ENCODE measurements around the gene ACAD9. TPM values are rescaled to one million over a fixed set of nuclear protein-coding genes. Genes with fewer than 3 reads are reported as not detected.
"Not testable (repeated sequence)": the region's sequence is repeated elsewhere in the genome, so short reads cannot be mapped to it uniquely, and the experiment has no call there.

The ACAD9 gene
- total RNA-seq, 1 donor from 2014 or later = 38.1 TPM

DNA sequence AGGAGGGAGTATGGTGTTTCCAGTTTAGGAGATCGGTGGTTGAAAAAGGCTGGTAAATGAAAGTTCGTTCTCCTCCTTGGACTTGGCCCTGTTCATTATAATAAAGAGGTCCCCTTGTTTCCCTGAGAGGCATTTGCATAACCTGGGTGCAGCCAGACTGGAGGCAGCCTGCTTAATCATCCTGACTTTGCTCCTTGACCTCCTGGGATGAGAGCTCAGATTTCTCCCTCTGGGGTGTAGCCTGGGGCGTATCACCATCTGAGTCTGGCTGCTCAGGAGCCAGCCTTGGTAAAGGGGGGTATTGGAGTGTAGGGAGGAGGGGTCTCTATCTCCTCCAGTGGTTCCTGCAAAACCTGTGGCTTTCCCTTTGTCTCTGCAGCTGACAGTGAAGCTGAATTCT lies 21.3 kb upstream of the ACAD9 start:
- TF ChIP-seq, protein P1, sequence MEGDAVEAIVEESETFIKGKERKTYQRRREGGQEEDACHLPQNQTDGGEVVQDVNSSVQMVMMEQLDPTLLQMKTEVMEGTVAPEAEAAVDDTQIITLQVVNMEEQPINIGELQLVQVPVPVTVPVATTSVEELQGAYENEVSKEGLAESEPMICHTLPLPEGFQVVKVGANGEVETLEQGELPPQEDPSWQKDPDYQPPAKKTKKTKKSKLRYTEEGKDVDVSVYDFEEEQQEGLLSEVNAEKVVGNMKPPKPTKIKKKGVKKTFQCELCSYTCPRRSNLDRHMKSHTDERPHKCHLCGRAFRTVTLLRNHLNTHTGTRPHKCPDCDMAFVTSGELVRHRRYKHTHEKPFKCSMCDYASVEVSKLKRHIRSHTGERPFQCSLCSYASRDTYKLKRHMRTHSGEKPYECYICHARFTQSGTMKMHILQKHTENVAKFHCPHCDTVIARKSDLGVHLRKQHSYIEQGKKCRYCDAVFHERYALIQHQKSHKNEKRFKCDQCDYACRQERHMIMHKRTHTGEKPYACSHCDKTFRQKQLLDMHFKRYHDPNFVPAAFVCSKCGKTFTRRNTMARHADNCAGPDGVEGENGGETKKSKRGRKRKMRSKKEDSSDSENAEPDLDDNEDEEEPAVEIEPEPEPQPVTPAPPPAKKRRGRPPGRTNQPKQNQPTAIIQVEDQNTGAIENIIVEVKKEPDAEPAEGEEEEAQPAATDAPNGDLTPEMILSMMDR (IDR thresholded peaks at IDR 0.05; ENCODE audit: insufficient read depth, low read length, poor library complexity, severe bottlenecking) = no peak
- no peak overlapping the region for H3K4me3 ChIP-seq (ENCODE audit: low read depth, low read length)
- no peak for DNase-seq (ENCODE audit: low read depth)
- no peaks in the 10 kb centered on the region for H3K36me3 ChIP-seq (ENCODE audit: control insufficient read depth, insufficient read depth, low read length)
- H3K27me3 ChIP-seq (ENCODE audit: control insufficient read depth, insufficient read depth, low read length) = no peaks in the 10 kb centered on the region

DNA sequence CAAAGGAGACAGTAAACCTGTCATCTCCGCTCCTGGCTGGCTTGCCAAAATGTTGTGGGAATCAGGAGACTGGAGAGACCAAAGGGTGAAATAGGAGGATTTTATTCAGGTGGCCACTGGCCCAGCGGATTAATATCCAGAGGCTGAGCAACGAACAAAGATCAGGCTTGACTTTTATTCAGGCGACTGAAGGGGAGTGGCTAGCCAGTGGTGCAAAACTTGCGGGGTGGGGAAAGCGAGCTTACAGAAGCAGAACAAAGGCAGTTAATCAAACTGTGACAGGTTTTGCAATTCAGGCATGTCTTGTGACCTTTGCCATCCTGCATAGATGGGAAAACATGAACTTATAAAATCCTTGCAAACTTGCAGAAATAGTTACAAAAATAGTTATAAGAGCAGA lies 19.8 kb upstream of the ACAD9 start:
- TF ChIP-seq, protein P1 (IDR thresholded peaks at IDR 0.05; ENCODE audit: insufficient read depth, low read length, poor library complexity, severe bottlenecking) = no peak
- no peak for DNase-seq (ENCODE audit: low read depth)
- Histone ChIP-seq H3K27me3 (ENCODE audit: control insufficient read depth, insufficient read depth, low read length) (no peaks in the 10 kb centered on the region), H3K4me3 (ENCODE audit: low read depth, low read length) (no peak overlapping the region), H3K36me3 (ENCODE audit: control insufficient read depth, insufficient read depth, low read length) (no peaks in the 10 kb centered on the region)

GRCh38 chr3:128861491-128861890 lies 17.9 kb upstream of the ACAD9 start:
- TF ChIP-seq, protein P1 (IDR thresholded peaks at IDR 0.05; ENCODE audit: insufficient read depth, low read length, poor library complexity, severe bottlenecking) = no peak
- no peak overlapping the region for H3K4me3 ChIP-seq (ENCODE audit: low read depth, low read length)
- no peak for DNase-seq (ENCODE audit: low read depth)
- no peaks in the 10 kb centered on the region for H3K27me3 ChIP-seq (ENCODE audit: control insufficient read depth, insufficient read depth, low read length)
- no peaks in the 10 kb centered on the region for H3K36me3 ChIP-seq (ENCODE audit: control insufficient read depth, insufficient read depth, low read length)

- H3K36me3 ChIP-seq (ENCODE audit: control insufficient read depth, insufficient read depth, low read length) = no peaks in the 10 kb centered on the region
- DNase-seq (ENCODE audit: low read depth) = no peak
- H3K27me3 ChIP-seq (ENCODE audit: control insufficient read depth, insufficient read depth, low read length) = no peaks in the 10 kb centered on the region
- TF ChIP-seq, protein P1 (IDR thresholded peaks at IDR 0.05; ENCODE audit: insufficient read depth, low read length, poor library complexity, severe bottlenecking) = no peak
- H3K4me3 ChIP-seq (ENCODE audit: low read depth, low read length) = no peak overlapping the region
Measured at GRCh38 chr3:128863560-128863959, 15.9 kb upstream of the ACAD9 start.

DNA sequence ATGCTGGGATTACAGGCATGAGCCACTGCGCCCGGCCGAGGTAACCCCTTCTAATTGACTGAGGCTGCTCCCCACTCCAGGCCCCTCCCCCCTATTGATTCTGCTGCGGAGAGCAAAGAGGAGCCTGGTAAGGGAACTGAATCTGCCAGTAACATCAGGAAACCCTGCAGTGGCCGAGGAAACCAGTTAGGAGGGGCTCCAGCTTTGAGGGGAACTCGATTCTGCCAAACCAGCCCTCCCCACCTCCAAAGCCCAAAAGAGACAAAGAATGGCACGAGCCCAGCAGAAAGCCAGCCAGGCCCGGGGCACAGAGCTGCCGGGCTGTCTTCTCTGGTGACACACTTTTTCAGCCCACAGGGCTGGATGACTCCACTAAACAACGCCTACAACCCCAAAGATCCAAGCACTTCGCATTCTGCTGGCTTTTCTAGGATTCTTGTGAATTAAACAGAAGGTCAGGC lies 15.0 kb upstream of the ACAD9 start:
- Histone ChIP-seq H3K36me3 (ENCODE audit: control insufficient read depth, insufficient read depth, low read length) (no peaks in the 10 kb centered on the region), H3K27me3 (ENCODE audit: control insufficient read depth, insufficient read depth, low read length) (no peaks in the 10 kb centered on the region), H3K4me3 (ENCODE audit: low read depth, low read length) (no peak overlapping the region)
- TF ChIP-seq, protein P1 (IDR thresholded peaks at IDR 0.05; ENCODE audit: insufficient read depth, low read length, poor library complexity, severe bottlenecking) = no peak
- DNase-seq (ENCODE audit: low read depth) = no peak

GRCh38 chr3:128864849-128865804 lies 14.3 kb upstream of the ACAD9 start:
- not testable (repeated sequence) for H3K4me3 ChIP-seq (ENCODE audit: low read depth, low read length); H3K27me3 ChIP-seq (ENCODE audit: control insufficient read depth, insufficient read depth, low read length); DNase-seq (ENCODE audit: low read depth); H3K36me3 ChIP-seq (ENCODE audit: control insufficient read depth, insufficient read depth, low read length)
